Thyroid gland (tissue), 4 donors: ENCODE data around the gene ZCCHC9. TPM values are rescaled to one million over a fixed set of nuclear protein-coding genes. Genes with fewer than 3 reads are reported as not detected.
"Not testable (repeated sequence)": the region's sequence is repeated elsewhere in the genome, so short reads cannot be mapped to it uniquely, and the experiment has no call there.

Source experiments
- DNase-seq, 2 donors: peaks; one replicate each; pipeline ENCODE4 v3.0.0-alpha.2; 2019
- H3K27ac ChIP-seq, 3 donors: fragments of 200-600 bp; sonication (generic); 1 replicate in 2 of 3; 2 replicates in 1 of 3; pipeline ENCODE4 v1.5.1; 2016 to 2019; ENCODE audit warnings: mild to moderate bottlenecking in 1 of 3, moderate library complexity in 1 of 3
- H3K27me3 ChIP-seq: fragments of 200-600 bp; sonication (generic); one replicate; pipeline ENCODE4 v1.5.1; 2019
- H3K36me3 ChIP-seq, 2 donors: fragments of 200-600 bp; sonication (generic); one replicate each; pipeline ENCODE4 v1.5.1; 2016 to 2019
- H3K4me1 ChIP-seq, 2 donors: fragments of 200-600 bp; sonication (generic); one replicate each; pipeline ENCODE4 v1.5.1; 2017 to 2019
- H3K4me3 ChIP-seq, 3 donors: fragments of 200-600 bp; sonication (generic); replicated peaks in 1 of 3; 1 replicate in 2 of 3; 2 replicates in 1 of 3; pipeline ENCODE4 v1.5.1; 2016; ENCODE audit warnings: mild to moderate bottlenecking in 1 of 3
- H3K9me3 ChIP-seq: fragments of 200-600 bp; sonication (generic); one replicate; pipeline ENCODE4 v1.5.1; 2017
- POLR2A ChIP-seq, 2 donors: fragments of 450-650 bp; IDR thresholded peaks; one replicate each; pipeline ENCODE4 v1.6.1; 2017; ENCODE audit warnings: antibody characterized with exemption in 2 of 2, mild to moderate bottlenecking in 2 of 2, moderate library complexity in 1 of 2
- WGBS, 2 donors: methylation state at CpG; one replicate each; pipeline ENCODE4 v1.1.5; 2017; 5-methylcytosine and 5-hydroxymethylcytosine counted together
- intact Hi-C: fragments of 100-400 bp; cut with DNase I; formaldehyde crosslinking; loops from one replicate; pipeline ENCODE4 v1.15.1; 2023
- total RNA-seq, 4 donors: library from RNA; depleted of rRNA; stranded (reverse); fragments of >200 nt; gene quantifications; one replicate each; pipeline ENCODE4 v1.2.3, GENCODE V29; 2016
- TF ChIP-seq, protein P1 (sequence below), 6 experiments: fragments of 200-600 bp in 3 of 6; fragments of 450-650 bp in 3 of 6; sonication (generic) in 3 of 6; IDR thresholded peaks; one replicate each; pipeline ENCODE4 v1.5.1; 2016 to 2019; ENCODE audit warnings: antibody characterized with exemption in 6 of 6, mild to moderate bottlenecking in 2 of 6, inconsistent platforms in 1 of 6, moderate library complexity in 1 of 6

Gene ZCCHC9
- total RNA-seq, 4 donors from 2014 or later = 15.0 to 38.2 (median 19.7) TPM

- H3K4me1 ChIP-seq = no peaks in the 10 kb centered on the region
- no peaks in the 10 kb centered on the region for H3K9me3 ChIP-seq
- DNase-seq = no peak
- 94 to 100% methylated on average over 2 of the region's 2 CpGs for WGBS, 2 donors
- no peaks in the 10 kb centered on the region for H3K27me3 ChIP-seq
- no peaks in the 10 kb centered on the region for H3K36me3 ChIP-seq
- no peak overlapping the region for H3K4me3 ChIP-seq
- no peak for TF ChIP-seq POLR2A (IDR thresholded peaks at IDR 0.05)
- TF ChIP-seq, protein P1, sequence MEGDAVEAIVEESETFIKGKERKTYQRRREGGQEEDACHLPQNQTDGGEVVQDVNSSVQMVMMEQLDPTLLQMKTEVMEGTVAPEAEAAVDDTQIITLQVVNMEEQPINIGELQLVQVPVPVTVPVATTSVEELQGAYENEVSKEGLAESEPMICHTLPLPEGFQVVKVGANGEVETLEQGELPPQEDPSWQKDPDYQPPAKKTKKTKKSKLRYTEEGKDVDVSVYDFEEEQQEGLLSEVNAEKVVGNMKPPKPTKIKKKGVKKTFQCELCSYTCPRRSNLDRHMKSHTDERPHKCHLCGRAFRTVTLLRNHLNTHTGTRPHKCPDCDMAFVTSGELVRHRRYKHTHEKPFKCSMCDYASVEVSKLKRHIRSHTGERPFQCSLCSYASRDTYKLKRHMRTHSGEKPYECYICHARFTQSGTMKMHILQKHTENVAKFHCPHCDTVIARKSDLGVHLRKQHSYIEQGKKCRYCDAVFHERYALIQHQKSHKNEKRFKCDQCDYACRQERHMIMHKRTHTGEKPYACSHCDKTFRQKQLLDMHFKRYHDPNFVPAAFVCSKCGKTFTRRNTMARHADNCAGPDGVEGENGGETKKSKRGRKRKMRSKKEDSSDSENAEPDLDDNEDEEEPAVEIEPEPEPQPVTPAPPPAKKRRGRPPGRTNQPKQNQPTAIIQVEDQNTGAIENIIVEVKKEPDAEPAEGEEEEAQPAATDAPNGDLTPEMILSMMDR (IDR thresholded peaks at IDR 0.05) = no peak
- H3K27ac ChIP-seq = no peak overlapping the region
- intact Hi-C loops = loop anchor here (10.0 kb wide), 1 partner anchor 57 kb away; the partner anchor contains the start of gene CKMT2
Observed at GRCh38 chr5:81292130-81292529, 9.3 kb upstream of the ZCCHC9 start.

DNA sequence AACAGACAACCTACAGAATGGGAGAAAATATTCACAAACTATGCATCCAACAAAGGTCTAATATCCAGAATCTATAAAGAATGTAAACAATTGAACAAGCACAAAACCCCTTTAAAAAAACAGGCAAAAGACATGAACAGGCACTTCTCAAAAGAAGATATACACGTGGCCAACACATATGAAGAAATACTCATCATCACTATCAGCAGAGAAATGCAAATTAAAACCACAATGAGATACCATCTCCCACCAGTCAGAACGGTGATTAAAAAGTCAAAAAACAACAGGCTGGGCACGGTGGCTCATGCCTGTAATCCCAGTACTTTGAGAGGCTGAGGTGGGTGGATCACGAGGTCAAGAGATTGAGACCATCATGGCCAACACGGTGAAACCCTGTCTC lies 7.4 kb upstream of the ZCCHC9 start:
- H3K9me3 ChIP-seq, DNase-seq, H3K4me3 ChIP-seq, H3K36me3 ChIP-seq, H3K27ac ChIP-seq, H3K4me1 ChIP-seq, H3K27me3 ChIP-seq: not testable (repeated sequence)
- WGBS, 2 donors = 92 to 94% methylated on average over 5 of the region's 5 CpGs
- intact Hi-C loops = loop anchor here (10.0 kb wide), 1 partner anchor 59 kb away; the partner anchor contains the start of gene CKMT2

DNA sequence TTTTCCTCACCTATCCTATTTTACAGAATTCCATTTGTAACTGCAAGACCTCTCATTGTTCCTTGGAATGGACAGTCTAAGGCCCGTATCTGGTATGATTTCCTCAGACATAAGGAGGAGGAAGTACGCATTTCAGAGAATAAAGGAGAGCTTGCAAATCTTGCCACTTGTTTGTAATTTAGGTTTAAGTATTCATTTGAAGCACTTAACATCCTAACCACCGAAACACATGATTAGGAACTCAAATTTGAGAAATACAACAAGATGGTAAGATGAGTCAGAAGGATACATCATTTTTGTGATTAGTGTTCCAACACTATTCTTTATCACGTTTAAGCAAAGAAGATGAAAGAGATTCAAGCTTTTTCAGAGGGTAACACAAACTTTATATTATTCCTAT lies 3.9 kb upstream of the ZCCHC9 start:
- Histone ChIP-seq H3K4me1 (peaks cover 13 to 18% of the 10 kb centered on the region in 2 donors), H3K36me3 (no peaks in the 10 kb centered on the region), H3K27ac (no peak overlapping the region), H3K27me3 (no peaks in the 10 kb centered on the region), H3K4me3 (no peak overlapping the region), H3K9me3 (no peaks in the 10 kb centered on the region)
- no peak for DNase-seq
- WGBS, 2 donors = 84 to 91% methylated on average over 4 of the region's 4 CpGs
- intact Hi-C loops = loop anchor here (10.0 kb wide), 1 partner anchor 63 kb away; the partner anchor contains the start of gene CKMT2
- TF ChIP-seq POLR2A (IDR thresholded peaks at IDR 0.05) = no peak
- TF ChIP-seq, protein P1 (IDR thresholded peaks at IDR 0.05) = no peak

GRCh38 chr5:81300921-81301270 lies 491 bp upstream of the ZCCHC9 start:
- WGBS, 2 donors = 0 to 2% methylated on average over 2 of the region's 2 CpGs
- H3K4me3 ChIP-seq = peak overlapping the region; percentile 18 to 63 (median 58)
- H3K9me3 ChIP-seq = no peaks in the 10 kb centered on the region
- intact Hi-C loops = no loop called here
- DNase-seq = no peak
- H3K27ac ChIP-seq = peak overlapping the region in 2 of 3 donors; percentile 79 to 85
- H3K4me1 ChIP-seq = peaks cover 14 to 19% of the 10 kb centered on the region in 2 donors
- no peaks in the 10 kb centered on the region for H3K36me3 ChIP-seq
- H3K27me3 ChIP-seq = no peaks in the 10 kb centered on the region
- TF ChIP-seq POLR2A (IDR thresholded peaks at IDR 0.05) = no peak
- TF ChIP-seq, protein P1 (IDR thresholded peaks at IDR 0.05) = no peak

DNA sequence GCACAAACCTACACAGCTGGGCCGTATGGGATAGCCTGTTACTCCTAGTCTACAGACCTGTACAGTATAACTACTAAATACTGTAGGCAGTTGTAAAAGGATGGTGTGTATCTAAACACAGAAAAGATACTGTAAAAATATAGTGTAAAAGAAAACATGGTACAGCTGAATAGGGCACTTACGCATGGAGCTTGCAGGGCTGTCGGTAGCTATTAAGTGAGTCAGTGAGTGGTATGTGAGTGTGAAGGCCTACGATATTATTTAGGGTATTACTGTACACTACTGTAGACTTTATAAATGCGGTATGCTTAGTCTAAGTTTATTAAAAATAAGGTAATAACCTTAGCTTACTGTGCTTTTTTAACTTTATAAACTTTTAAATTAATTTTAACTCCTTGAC lies 1.2 kb downstream of the ZCCHC9 start:
- intact Hi-C loops = no loop called here
- H3K27me3 ChIP-seq = no peaks in the 10 kb centered on the region
- 86 to 87% methylated on average over 5 of the region's 5 CpGs for WGBS, 2 donors
- H3K4me1 ChIP-seq = peaks cover 14 to 19% of the 10 kb centered on the region in 2 donors
- no peak for TF ChIP-seq POLR2A (IDR thresholded peaks at IDR 0.05)
- TF ChIP-seq, protein P1 (IDR thresholded peaks at IDR 0.05) = no peak
- H3K27ac ChIP-seq = no peak overlapping the region
- DNase-seq = no peak
- peak overlapping the region in 1 of 3 donors; percentile 58 for H3K4me3 ChIP-seq
- no peaks in the 10 kb centered on the region for H3K9me3 ChIP-seq
- no peaks in the 10 kb centered on the region for H3K36me3 ChIP-seq

GRCh38 chr5:81303563-81303962 lies 2.2 kb downstream of the ZCCHC9 start:
- Histone ChIP-seq H3K4me1 (peaks cover 14 to 19% of the 10 kb centered on the region in 2 donors), H3K4me3 (no peak overlapping the region), H3K9me3 (no peaks in the 10 kb centered on the region), H3K27me3 (no peaks in the 10 kb centered on the region), H3K27ac (no peak overlapping the region), H3K36me3 (peaks cover 0 to 1% of the 10 kb centered on the region in 2 donors)
- WGBS, 2 donors = 96 to 97% methylated on average over 1 of the region's 1 CpG
- intact Hi-C loops = no loop called here
- DNase-seq = no peak
- no peak for TF ChIP-seq POLR2A (IDR thresholded peaks at IDR 0.05)
- TF ChIP-seq, protein P1 (IDR thresholded peaks at IDR 0.05) = no peak
